K562 (cell line): Measurements from ENCODE around the gene TMEM243. TPM values are rescaled to one million over a fixed set of nuclear protein-coding genes. Genes with fewer than 3 reads are reported as not detected.
A peak's percentile ranks its signal among the peaks of the same experiment; 100 is the strongest.

Experiments
- ARID1B ChIP-seq: fragments of 450-650 bp; IDR thresholded peaks from 2 replicates; pipeline ENCODE4 v1.6.1; 2016; ENCODE audit warnings: antibody characterized with exemption, mild to moderate bottlenecking, inconsistent platforms
- CHD4 ChIP-seq: fragments of 200-600 bp; sonication (generic); IDR thresholded peaks from 3 replicates; pipeline ENCODE4 v1.6.1; 2012; ENCODE audit warnings: low read depth, mild to moderate bottlenecking, mixed read lengths, low read length, inconsistent platforms; ENCODE audit not compliant: insufficient read depth, insufficient replicate concordance, poor library complexity, severe bottlenecking
- CTBP1 ChIP-seq: fragments of 450-650 bp; IDR thresholded peaks from 2 replicates; pipeline ENCODE4 v1.6.1; 2016; ENCODE audit warnings: borderline replicate concordance
- DACH1 ChIP-seq: fragments of 450-650 bp; IDR thresholded peaks from 2 replicates; pipeline ENCODE4 v1.6.1; 2018; ENCODE audit not compliant: partially characterized antibody
- ELF1 ChIP-seq: fragments of 200-800 bp; sonication (Bioruptor generic); IDR thresholded peaks from 2 replicates; pipeline ENCODE4 v1.6.1; 2016; ENCODE audit warnings: missing genetic modification characterization, missing compliant biosample characterization
- ETS1 ChIP-seq: conservative IDR thresholded peaks from 2 replicates; pipeline ENCODE4 v1.6.1; 2011; ENCODE audit warnings: low read depth, mild to moderate bottlenecking, low read length; ENCODE audit not compliant: control insufficient read depth
- FOXK1 ChIP-seq: sonication (generic); formaldehyde crosslinking; IDR thresholded peaks from 2 replicates; pipeline ENCODE4 v1.8.0; 2022; ENCODE audit warnings: missing genetic modification reagents, mild to moderate bottlenecking, borderline replicate concordance
- HEY1 ChIP-seq: fragments of 250-450 bp; sonication (Bioruptor Pico); IDR thresholded peaks from 2 replicates; pipeline ENCODE4 v1.5.0; 2020; ENCODE audit warnings: mild to moderate bottlenecking, moderate library complexity, borderline replicate concordance
- HNRNPLL ChIP-seq: fragments of 200-400 bp; formaldehyde crosslinking; IDR thresholded peaks from 2 replicates; pipeline ENCODE4 v1.6.1; 2017; ENCODE audit warnings: low read length, low read depth, mild to moderate bottlenecking; ENCODE audit not compliant: poor library complexity, severe bottlenecking
- KDM1A ChIP-seq, 2 experiments: fragments of 450-650 bp; IDR thresholded peaks; 2 replicates each; pipeline ENCODE4 v1.6.1; 2016; ENCODE audit warnings: mild to moderate bottlenecking in 2 of 2
- KDM4B ChIP-seq, 2 experiments: fragments of 450-650 bp in 1 of 2; sonication (generic) in 1 of 2; IDR thresholded peaks; 2 replicates each; pipeline ENCODE4 v1.6.1; 2016 to 2017; ENCODE audit warnings: borderline replicate concordance in 2 of 2, antibody characterized with exemption in 1 of 2, low read depth in 1 of 2, mild to moderate bottlenecking in 1 of 2
- NFE2 ChIP-seq: IDR thresholded peaks from 2 replicates; pipeline ENCODE4 v1.6.1; 2014; ENCODE audit warnings: antibody characterized with exemption, low read depth
- NFXL1 ChIP-seq: fragments of 450-650 bp; formaldehyde crosslinking; IDR thresholded peaks from 2 replicates; pipeline ENCODE4 v1.4.0; 2021; ENCODE audit warnings: mild to moderate bottlenecking
- NKRF ChIP-seq: fragments of 450-650 bp; IDR thresholded peaks from 2 replicates; pipeline ENCODE4 v1.6.1; 2016; ENCODE audit warnings: borderline replicate concordance
- PCBP1 ChIP-seq: fragments of 200-400 bp; formaldehyde crosslinking; IDR thresholded peaks from 2 replicates; pipeline ENCODE4 v1.6.1; 2018; ENCODE audit warnings: mild to moderate bottlenecking, low read depth, low read length; ENCODE audit not compliant: poor library complexity, severe bottlenecking
- PHF21A ChIP-seq: fragments of 450-650 bp; IDR thresholded peaks from 2 replicates; pipeline ENCODE4 v1.6.1; 2017; ENCODE audit warnings: low read depth, borderline replicate concordance
- POLR2G ChIP-seq: fragments of 200-400 bp; formaldehyde crosslinking; IDR thresholded peaks from 2 replicates; pipeline ENCODE4 v1.6.1; 2017; ENCODE audit warnings: low read depth, mild to moderate bottlenecking, antibody characterized with exemption, low read length, moderate library complexity
- RB1 ChIP-seq: fragments of 450-650 bp; IDR thresholded peaks from 2 replicates; pipeline ENCODE4 v1.6.1; 2017; ENCODE audit warnings: low read depth, mild to moderate bottlenecking
- RCOR1 ChIP-seq, 2 experiments: IDR thresholded peaks; 2 replicates each; pipeline ENCODE4 v1.6.1; 2012; ENCODE audit warnings: low read depth in 2 of 2, low read length in 2 of 2, borderline replicate concordance in 1 of 2, improper control_type of control experiment in 1 of 2
- SAFB ChIP-seq: fragments of 200-400 bp; formaldehyde crosslinking; IDR thresholded peaks from 2 replicates; pipeline ENCODE4 v1.6.1; 2017; ENCODE audit warnings: low read depth, low read length, borderline replicate concordance
- SMAD4 ChIP-seq: fragments of 250-450 bp; sonication (Bioruptor Pico); conservative IDR thresholded peaks from 2 replicates; pipeline ENCODE4 v1.8.0; 2021; ENCODE audit warnings: inconsistent platforms, mild to moderate bottlenecking, moderate library complexity
- YY1 ChIP-seq, 3 experiments: IDR thresholded peaks; 2 replicates each; pipeline ENCODE4 v1.6.1; 2011; ENCODE audit warnings: low read length in 2 of 3, mild to moderate bottlenecking in 2 of 3, moderate library complexity in 2 of 3, borderline replicate concordance in 1 of 3, control low read depth in 1 of 3, low read depth in 1 of 3; ENCODE audit not compliant: insufficient read depth in 3 of 3, insufficient replicate concordance in 2 of 3, control insufficient read depth in 1 of 3, insufficient read length in 1 of 3; ENCODE audit errors: extremely low read depth in 1 of 3
- ZC3H11A ChIP-seq: IDR thresholded peaks from 2 replicates; pipeline ENCODE4 v1.6.1; 2012; ENCODE audit warnings: low read depth, low read length, improper control_type of control experiment
- ZNF239 ChIP-seq: fragments of 250-450 bp; sonication (Bioruptor Pico); IDR thresholded peaks from 2 replicates; pipeline ENCODE4 v1.4.0; 2020; ENCODE audit warnings: mild to moderate bottlenecking
- ZNF408 ChIP-seq: fragments of 250-450 bp; sonication (Bioruptor Pico); IDR thresholded peaks from 2 replicates; pipeline ENCODE4 v1.4.0; 2020; ENCODE audit warnings: low read depth, mild to moderate bottlenecking, moderate library complexity
- polyA plus RNA-seq, 8 experiments: library from polyadenylated mRNA; depleted of rRNA in 4 of 8; stranded (reverse) in 5 of 8; unstranded in 3 of 8; fragments of >200 nt; fragmentation: Nextera tagmentation in 2 of 8; fragmentation: Illumina TruSeq in 1 of 8; extraction: Ambion mirVana in 2 of 8; extraction: Trizol in 1 of 8; gene quantifications; 2 replicates each; pipeline versions ENCODE4 v1.2.1 to v1.2.3, GENCODE V29; 2011 to 2014; ENCODE audit warnings: inconsistent platforms in 1 of 8, missing spikeins in 1 of 8
- total RNA-seq, 7 experiments: library from RNA; depleted of rRNA in 6 of 7; stranded (reverse); fragments of >200 nt in 6 of 7; fragmentation: Illumina TruSeq in 2 of 7; extraction: Trizol in 2 of 7; gene quantifications; 2 replicates each; pipeline versions ENCODE4 v1.2.1 to v1.2.3, GENCODE V29; 2011 to 2021; ENCODE audit warnings: low replicate concordance in 1 of 7

The TMEM243 gene
- total and polyA plus RNA-seq, 9 of the 15 experiments (the other 6 are each of a cell fraction or from before 2014, with no cell fraction given) = 3.9 to 8.6 (median 6.1) TPM

GRCh38 chr7:87219545-87220025, at the start of gene TMEM243 (continued):
- TF ChIP-seq FOXK1 (CRISPR knock-in tag) (0 out of 2 replicates have a peak, but pooled peaks have one; percentile 41), ZC3H11A (no peak), HEY1 (CRISPR knock-in tag) (no peak), CTBP1 (peak; percentile 86), PHF21A (peak; percentile 97), ETS1 (0 out of 2 replicates have a peak, but pooled peaks have one; percentile 61), SMAD4 (CRISPR knock-in tag) (peak; percentile 91), DACH1 (peak; percentile 5), CHD4 (no peak), PCBP1 (peak; percentile 79), HNRNPLL (peak; percentile 15), RB1 (0 out of 2 replicates have a peak, but pooled peaks have one; percentile 55), ELF1 (tag) (peak; percentile 87), POLR2G (peak; percentile 79), NKRF (peak; percentile 34; the same call in 1 of the 2 replicates), YY1 (IDR thresholded peaks at IDR 0.05; ENCODE audit: borderline replicate concordance in 1 of 3, control insufficient read depth in 1 of 3, extremely low read depth in 1 of 3, insufficient read depth in 3 of 3, insufficient read length in 1 of 3, insufficient replicate concordance in 2 of 3, low read depth in 1 of 3, low read length in 2 of 3) (peak in 2 of 3 experiments; percentile 1 to 27), SAFB (peak; percentile 62; the same call in 1 of the 2 replicates), NFXL1 (0 out of 2 replicates have a peak, but pooled peaks have one; percentile 30), ZNF408 (CRISPR knock-in tag) (no peak), ARID1B (peak; percentile 45), NFE2 (no peak), KDM1A (IDR thresholded peaks at IDR 0.05) (peak; percentile 96 to 97), RCOR1 (IDR thresholded peaks at IDR 0.05; ENCODE audit: borderline replicate concordance in 1 of 2, low read depth in 2 of 2, low read length in 2 of 2) (peak; percentile 88 to 98), ZNF239 (CRISPR knock-in tag) (no peak), KDM4B (IDR thresholded peaks at IDR 0.05; ENCODE audit: borderline replicate concordance in 2 of 2, low read depth in 1 of 2) (0 out of 4 replicates have a peak, but pooled peaks of 1 of the 2 experiments have one; percentile 19)
